PC-9 (cell line): ENCODE data around the gene RFTN2.

Experiments
- EZH2 ChIP-seq: fragments of 200-600 bp; sonication (generic); IDR thresholded peaks from 2 replicates; pipeline ENCODE4 v1.8.0; 2017; ENCODE audit warnings: antibody characterized with exemption, low read depth
- TF ChIP-seq, protein P1 (sequence below): fragments of 200-600 bp; sonication (generic); conservative IDR thresholded peaks from 2 replicates; pipeline ENCODE4 v1.6.1; 2017; ENCODE audit warnings: mixed run types, antibody characterized with exemption, mild to moderate bottlenecking, moderate library complexity

DNA sequence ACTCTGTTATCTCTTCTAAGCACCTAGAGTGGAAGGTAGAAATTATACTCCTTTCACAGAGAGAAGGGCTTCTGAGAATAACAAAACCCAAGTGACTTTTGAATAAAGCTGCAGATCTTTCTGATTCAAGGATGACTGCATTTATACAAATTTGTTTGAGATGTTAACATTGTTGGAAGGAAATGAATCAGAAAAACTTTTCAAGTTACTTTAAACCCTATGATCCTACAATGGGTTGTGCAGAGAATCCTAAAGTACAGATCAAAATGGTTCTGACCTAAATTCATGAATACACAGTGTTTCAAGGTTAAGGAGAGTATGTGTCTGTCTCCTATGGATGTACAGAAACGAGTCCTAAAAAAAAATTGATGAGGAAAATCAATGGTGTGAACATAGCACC is 1.8 kb downstream of the RFTN2 start:
- TF ChIP-seq, protein P1, sequence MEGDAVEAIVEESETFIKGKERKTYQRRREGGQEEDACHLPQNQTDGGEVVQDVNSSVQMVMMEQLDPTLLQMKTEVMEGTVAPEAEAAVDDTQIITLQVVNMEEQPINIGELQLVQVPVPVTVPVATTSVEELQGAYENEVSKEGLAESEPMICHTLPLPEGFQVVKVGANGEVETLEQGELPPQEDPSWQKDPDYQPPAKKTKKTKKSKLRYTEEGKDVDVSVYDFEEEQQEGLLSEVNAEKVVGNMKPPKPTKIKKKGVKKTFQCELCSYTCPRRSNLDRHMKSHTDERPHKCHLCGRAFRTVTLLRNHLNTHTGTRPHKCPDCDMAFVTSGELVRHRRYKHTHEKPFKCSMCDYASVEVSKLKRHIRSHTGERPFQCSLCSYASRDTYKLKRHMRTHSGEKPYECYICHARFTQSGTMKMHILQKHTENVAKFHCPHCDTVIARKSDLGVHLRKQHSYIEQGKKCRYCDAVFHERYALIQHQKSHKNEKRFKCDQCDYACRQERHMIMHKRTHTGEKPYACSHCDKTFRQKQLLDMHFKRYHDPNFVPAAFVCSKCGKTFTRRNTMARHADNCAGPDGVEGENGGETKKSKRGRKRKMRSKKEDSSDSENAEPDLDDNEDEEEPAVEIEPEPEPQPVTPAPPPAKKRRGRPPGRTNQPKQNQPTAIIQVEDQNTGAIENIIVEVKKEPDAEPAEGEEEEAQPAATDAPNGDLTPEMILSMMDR: no peak
- TF ChIP-seq EZH2: no peak
